Stimulated activated CD4-positive, alpha-beta T cell treated with anti-CD3 and anti-CD28 coated beads, TNF-alpha, amount 100 ng/mL, for 1 hour (primary cell): ENCODE data around the gene NAA50.

ENCODE experiments used
- DNase-seq, 3 donors: peaks; one replicate each; pipeline ENCODE4 v3.0.0-alpha.2; 2020; ENCODE audit warnings: low read depth in 3 of 3, low spot score in 1 of 3

The NAA50 gene

GRCh38 chr3:113743006-113743630 is 2.9 kb downstream of the NAA50 start:
- no peak for DNase-seq

DNA sequence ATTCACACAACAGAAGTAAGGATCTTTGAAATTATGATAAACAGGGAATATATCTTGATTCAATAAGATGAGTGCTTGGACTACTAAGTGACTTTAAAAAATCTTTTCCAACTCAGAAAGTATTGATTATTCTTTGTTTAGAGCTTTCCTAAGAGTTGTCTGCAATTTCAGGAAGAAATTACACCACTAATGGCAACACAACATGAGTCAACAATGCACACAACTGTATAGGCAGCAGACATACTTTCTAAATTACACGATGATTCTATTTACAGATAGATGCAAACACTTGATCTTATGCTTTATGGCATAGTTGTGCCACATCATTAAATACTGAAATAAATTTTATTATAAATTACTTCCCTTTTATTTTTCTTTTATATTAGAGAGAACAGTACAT is 4.4 kb downstream of the NAA50 start:
- no peak for DNase-seq

DNA sequence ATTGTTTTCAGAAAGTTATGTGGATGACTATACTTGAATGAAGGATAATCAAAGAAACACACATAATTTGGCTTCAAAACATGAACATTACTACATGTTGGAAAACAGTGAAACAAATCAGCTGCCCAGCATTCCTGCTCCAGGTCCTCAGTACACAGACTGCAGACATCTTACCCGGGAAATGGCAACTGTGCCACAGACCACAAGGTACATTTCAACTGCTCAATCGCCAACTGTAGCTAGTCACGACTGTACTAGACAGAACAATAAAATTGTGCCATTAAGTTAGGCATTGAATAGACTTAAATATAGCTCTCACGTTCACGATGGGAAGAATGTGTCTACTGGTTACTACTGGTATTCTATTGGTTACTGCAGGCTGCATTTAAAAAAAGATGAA is 5.0 kb downstream of the NAA50 start:
- DNase-seq = no peak

DNA sequence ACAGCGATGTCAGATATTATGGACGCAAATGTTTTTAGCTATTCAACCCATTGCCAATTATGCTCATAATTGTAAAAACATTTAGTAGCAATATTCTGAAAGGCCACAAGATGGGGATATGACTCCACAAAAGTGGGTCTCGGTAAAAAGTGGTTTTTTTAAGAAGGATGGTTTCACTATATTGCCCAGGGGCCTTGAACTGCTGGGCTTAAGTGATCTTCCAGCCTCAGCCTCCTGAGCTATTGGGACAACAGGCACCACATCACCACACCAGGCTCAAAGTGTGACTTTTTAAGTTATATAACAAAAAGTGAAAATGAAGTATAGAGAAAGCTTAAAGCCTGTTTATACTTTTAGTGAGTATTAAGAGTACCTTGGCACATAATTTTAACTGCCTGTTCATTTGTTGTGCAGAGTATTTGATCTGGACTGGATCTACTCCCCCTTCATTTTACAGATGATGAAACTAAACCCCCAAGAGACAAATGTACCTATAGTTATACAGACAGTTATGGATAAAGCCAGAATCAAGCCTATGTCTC is 9.4 kb downstream of the NAA50 start:
- no peak for DNase-seq

DNA sequence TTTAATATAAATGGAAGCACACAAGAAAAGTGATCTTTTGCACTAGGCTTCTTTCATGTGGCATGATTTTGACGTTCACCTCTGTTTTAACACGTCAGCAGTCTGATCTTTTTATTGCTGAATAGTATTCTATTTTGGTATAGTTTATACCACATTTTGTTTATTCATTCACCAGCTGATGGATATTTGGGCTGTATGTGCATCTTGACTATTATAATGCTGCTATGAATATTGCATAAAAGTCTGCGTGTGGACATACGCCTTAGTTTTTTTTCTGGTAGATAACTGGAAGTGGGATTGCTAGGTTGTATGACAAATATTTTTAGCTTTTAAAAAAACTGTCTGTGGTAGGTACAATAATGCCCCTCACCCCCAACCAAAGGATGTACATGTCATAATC is 14.4 kb downstream of the NAA50 start:
- no peak for DNase-seq

DNA sequence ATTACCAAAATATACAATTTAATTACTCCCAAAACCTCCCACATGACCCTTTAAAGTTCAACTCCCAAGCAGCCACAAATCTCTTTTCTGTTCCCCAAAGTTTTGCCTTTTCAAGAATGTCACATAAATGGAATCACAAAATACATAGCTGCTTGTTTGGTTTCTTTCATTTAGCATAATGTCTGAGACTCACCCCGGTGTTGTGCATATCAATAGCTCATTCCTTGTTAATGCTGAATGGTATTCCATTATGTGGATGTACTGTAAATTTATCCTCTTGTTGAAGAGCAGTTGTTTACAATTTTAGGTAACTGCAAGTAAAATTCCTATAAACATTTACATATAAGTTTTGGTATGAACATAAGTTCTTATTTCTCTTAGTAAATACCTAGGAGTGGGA is 15.5 kb downstream of the NAA50 start:
- DNase-seq = no peak

DNA sequence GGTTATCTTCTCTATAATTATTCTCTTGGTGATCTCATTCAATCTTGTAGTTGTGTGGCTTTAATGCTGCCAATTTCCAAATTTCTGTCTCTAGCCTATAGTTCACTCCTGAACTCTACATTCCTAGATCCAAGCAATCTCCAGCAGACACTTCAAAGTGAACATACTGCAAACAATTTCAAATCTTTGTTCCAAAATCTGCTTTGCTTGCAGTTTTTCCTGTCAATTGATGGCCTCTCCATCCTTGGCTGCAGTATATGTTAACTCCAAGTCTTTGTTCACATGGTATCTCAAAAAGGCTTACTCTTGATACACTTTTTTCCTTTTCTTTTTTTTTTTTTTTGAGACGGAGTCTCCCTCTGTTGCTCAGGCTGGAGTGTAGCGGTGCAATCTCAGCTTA is 17.4 kb downstream of the NAA50 start:
- no peak for DNase-seq

DNA sequence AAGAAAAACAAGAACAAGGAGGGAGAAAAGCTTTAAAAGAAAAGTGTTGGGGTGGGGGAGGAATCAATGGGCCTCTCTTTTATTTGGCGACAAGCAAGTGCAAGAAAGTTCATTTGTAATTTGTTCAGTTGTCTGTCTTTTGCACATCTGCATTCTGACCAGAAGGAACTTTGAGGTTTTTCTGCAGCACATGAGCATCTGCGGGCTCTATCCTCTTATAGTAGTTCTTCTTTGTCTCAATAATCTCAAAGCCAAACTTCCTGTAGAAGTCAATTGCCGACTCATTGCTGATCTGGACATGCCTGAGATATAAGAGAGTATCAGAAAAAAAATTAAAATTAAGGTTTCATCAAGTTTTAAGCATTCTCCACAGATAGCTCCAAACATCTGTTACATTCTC is 24.4 kb downstream of the NAA50 start:
- DNase-seq = no peak

- DNase-seq = no peak
Observed at GRCh38 chr3:113719758-113720157, 26.3 kb downstream of the NAA50 start.

DNA sequence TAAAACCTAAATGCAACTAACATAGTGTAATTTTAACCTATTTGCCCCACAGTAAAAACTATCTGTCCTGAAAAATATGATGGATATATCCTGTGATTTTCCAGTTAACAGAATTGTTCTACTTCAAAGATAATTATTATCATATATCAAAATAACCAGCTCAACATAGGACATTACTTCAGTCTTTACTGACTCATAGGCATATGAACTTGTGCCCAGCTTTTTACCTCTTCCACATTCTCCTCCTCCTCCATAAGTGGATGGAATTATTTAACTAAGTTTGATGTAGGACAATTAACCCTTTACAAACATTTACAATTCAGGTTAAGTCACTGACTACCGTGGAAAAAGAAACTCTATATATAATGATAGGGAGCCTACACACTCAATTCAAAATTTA is 26.8 kb downstream of the NAA50 start:
- no peak for DNase-seq

DNA sequence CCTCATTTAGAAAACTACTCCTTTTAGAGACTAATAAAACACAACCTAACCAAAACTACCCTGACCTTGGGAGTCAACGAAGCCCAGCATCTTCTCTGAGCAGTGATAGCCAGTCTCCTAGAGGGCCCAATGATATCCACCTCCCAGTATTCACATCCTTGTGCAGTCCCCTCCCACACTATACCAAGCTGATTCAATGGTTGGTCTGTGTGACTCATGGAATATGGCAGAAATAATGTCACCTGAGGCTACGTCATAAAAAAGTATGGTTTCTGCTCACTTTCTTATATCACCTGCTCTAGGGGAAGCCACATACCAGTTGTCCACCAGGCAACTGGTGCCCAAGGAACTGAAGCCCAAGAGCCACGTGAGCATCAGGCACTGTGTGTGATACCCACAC is 28.2 kb downstream of the NAA50 start:
- no peak for DNase-seq

GRCh38 chr3:113717308-113717707 is 28.7 kb downstream of the NAA50 start:
- DNase-seq = no peak

GRCh38 chr3:113714702-113715101 is 31.3 kb downstream of the NAA50 start:
- DNase-seq = no peak

DNA sequence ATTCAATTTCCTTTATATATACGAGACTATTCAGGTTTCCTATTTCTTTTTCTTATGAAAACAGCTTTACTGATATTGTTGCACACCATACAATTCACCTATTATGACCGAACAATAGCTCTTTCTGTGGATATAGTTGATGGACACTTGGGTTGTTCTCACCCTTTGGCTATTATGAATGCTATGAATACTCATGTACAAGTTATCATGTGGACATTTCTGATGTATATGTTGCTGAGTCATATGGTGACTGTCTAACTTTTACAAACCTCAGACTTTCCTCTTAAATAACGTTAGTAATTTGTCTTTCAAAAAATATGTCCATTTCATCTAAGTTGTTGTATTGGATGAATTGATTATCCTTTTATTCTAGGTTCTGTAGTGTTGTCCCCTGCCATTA is 33.9 kb downstream of the NAA50 start:
- no peak for DNase-seq

DNA sequence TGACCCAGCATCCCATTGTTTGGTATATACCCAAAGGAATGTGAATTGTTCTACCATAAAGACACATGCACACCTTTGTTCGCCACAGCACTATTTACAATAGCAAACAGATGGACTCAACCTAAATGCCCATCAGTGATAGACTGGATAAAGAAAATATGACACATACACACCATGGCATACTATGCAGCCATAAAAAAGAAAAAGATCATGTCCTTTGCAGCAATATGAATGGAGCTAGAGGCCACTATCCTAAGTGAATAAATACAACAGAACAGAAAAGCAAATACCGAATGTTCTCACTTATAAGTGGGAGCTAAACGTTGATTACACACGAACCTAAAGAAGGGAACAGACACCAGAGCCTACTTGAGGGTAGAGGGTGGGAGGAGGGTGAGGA is 38.2 kb downstream of the NAA50 start:
- no peak for DNase-seq

DNA sequence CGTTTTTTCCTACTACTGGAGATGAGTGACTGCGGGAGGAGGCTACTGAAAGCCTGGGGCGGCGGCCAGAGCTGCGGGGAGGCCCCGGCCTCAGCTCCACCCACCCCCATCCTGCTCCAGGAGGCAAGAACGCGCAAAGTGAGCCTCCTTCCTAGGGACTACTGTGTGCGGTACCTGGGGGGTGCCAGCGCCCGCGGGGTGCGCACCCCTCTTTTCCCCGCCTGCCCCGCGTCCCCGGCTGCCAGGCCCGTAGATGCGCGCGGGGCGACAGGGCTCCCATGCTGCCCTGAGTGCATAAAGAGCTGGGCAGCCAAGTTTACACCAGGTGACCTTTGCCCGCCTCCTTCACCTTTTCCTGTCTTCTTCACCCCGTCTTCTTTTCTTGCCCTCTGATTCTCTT is 47.1 kb downstream of the NAA50 start:
- DNase-seq = no peak

DNA sequence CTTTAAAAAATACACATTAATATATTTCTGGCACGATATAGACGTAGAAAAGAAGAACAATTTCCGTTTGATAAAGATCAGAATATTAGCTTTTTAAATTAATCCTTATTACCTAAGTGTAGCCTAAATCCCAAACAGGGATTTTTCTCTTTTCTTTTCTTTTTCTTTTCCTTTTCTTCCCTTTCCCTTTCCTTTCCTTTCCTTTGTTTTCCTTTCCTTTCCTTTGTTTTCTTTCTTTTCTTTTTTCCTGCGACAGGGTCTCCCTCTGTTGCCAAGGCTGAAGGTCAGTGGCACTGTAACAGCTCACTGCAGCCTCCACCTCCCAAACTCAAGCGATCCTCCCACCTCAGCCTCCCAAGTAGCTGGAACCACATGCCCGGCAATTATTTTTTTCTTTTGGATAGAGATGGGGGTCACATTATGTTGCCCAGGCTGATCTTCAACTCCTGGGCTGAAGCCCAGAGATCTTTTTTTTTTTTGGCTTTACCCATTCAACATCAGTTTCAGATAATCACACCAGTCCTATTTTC is 47.8 kb downstream of the NAA50 start:
- no peak for DNase-seq

DNA sequence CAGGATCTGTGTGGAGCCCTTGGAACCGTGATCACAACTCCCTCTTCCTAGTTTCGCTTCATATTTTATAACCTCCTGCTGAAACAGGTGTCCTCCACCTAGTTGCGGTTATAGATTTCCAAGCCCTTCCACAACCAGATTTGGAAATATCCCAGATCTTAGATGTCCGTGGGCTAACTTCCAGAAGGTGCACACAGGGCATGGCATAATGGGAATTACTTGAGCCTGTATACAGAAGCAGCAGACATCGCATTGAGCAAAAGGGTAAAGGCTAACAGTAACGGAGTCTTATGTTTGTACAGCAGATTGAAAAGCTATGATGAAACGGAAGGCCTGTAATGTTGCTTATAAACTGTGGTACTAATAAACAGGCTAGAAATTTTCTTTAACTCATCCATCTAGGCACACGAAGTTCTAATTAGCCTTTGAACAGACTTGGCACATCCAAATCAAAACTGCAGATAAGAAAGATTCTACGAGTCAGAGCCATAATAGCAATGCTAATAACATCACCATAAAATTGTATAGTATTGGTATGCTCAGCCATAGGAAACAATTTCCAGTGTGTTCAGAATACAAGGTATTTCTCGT is 48.5 kb downstream of the NAA50 start:
- DNase-seq = no peak

DNA sequence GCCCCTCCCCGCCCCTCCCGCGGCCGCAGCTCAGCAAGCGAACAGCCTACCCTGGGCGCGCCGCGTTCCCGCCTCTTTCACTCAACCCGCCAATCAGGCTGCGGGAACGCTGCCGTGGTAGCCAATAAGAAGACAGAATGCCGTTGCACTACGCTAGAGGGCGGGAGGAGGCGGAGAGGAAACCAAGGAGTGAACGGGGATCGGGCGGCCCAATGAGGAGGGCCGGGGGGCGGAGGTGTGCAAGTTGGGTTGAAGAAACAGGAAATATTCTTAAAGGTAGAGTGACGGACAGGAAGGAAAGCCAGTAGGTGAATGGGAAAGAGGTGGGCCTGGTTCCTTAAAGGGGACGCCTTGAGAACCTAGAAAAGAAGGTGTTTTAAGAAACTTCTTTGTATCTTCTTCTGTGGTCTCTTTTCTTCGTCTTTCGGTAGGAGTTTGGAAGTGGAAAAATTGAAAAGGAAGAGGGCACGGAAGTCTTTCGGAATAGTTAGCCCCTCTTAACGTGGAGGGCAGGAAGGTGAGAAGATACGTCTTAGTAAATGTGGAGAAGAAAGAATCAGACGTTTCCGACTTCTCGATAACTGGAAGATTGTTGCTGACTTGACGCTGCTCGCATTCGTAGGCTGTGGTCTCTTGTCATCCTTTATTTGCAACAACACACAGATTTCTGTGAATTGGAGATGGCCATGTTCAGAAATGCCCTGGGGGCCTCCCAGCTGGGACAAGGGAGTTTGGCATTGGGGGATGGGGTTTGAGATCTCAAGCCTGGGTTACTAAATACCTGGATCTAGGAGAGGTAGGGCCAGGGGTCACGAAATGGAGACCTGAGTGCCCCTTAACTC is 49.2 kb downstream of the NAA50 start:
- peak; percentile 95 to 97 (median 97) for DNase-seq

DNA sequence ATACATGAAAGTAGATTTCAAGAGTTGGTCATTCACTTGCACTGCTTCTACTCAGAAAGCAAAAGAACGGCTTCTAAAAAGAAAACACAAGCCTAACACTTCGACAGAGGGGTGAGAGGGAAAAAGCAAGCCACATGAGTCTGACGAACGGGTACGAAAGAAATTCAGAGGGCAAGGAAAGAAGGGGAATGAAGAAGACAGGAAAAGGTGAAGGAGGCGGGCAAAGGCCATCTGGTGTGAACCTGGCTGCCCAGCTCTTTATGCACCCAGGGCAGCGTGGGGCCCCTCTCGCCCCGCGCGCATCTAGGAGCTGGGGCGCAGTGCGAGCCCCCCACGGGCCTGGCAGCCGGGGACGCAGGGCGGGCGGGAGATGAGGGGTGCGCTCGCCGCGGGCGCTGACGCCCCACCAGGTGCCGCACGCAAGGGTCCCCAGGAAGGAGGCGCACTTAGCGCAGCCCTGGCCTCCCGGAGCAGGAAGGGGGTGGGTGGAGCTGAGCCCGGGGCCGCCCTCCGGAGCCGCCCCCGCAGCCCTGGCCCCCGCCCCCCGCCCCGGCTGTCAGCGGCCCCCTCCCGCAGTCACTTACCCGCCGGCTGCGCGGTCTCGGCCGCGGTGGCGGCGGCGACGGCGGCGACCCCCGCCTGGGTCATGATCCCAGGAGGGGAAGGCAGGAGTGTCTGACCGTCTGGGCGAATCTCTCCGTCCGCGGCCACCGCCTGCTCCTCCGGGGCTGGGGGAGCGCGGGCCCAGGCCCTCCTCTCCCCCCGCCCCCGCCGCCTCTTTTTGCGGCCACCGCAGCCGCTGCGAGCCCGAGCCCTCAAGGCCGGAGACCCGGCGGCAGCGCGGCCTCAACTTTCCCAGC is 50.0 kb downstream of the NAA50 start, which contains the start of gene USF3:
Gene USF3 (minus strand): TSS at position 857 of the 860 bp plus-strand sequence. CDS start 21,764 bp downstream, outside the sequence.
- DNase-seq = peak; percentile 61 to 71 (median 65)

- DNase-seq = no peak
Observed at GRCh38 chr3:113695431-113695785, 50.6 kb downstream of the NAA50 start.
